Nephron (organoid): Measurements from ENCODE around the gene FAHD1.

ENCODE experiments used
- H3K27ac Mint-ChIP-seq, 3 experiments: 2 replicates each; pipeline ENCODE4 v1.8.0; 2020; ENCODE audit warnings: mixed read lengths in 3 of 3, mild to moderate bottlenecking in 2 of 3, moderate library complexity in 1 of 3
- H3K27me3 Mint-ChIP-seq: 2 replicates; pipeline ENCODE4 v1.8.0; 2021; ENCODE audit warnings: low read depth, mild to moderate bottlenecking, moderate library complexity, mixed read lengths
- H3K36me3 Mint-ChIP-seq: 2 replicates; pipeline ENCODE4 v1.8.0; 2020; ENCODE audit warnings: low read depth, mixed read lengths
- H3K4me1 Mint-ChIP-seq: 2 replicates; pipeline ENCODE4 v1.8.0; 2020; ENCODE audit warnings: mixed read lengths
- H3K4me3 Mint-ChIP-seq, 3 experiments: 2 replicates each; pipeline ENCODE4 v1.8.0; 2020; ENCODE audit warnings: mild to moderate bottlenecking in 3 of 3, mixed read lengths in 3 of 3, moderate library complexity in 2 of 3
- H3K9me3 Mint-ChIP-seq: 2 replicates; pipeline ENCODE4 v1.8.0; 2020; ENCODE audit warnings: mixed read lengths
- TF ChIP-seq, protein P1 (sequence below), 3 experiments: fragments of 200-600 bp; sonication (generic); IDR thresholded peaks; one replicate each; pipeline ENCODE4 v1.5.0; 2021; ENCODE audit warnings: antibody characterized with exemption in 3 of 3; ENCODE audit not compliant: unreplicated experiment in 3 of 3

FAHD1 gene

DNA sequence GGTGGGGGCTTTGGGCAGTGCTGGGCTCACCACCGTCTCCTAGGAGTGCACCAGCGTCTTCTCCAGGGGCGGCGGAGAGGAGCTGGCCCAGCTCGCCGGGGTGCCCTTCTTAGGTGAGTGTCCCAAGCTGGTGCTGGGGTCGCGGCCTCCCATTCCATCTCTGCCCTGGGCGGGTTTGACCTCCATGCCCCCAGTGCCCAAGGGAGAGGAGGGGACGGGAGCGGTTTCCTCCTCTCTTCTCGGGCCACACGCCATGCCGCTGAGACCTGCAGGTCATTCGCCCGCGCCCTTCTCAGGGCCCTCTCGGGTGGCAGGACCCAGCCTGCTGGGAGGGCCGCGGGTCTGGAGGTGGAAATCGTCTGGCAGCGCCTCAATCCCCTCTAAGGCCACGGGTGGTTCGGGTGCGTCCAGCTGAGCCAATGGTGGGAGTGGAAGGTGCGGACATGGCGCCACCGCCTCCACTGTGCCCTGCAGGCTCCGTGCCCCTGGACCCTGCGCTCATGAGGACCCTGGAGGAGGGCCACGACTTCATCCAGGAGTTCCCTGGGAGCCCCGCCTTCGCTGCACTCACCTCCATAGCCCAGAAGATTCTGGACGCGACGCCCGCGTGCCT, 38.8 kb upstream of the FAHD1 start:
- Mint-ChIP-seq H3K4me1 (peaks cover 3% of the 10 kb centered on the region), H3K27me3 (no peaks in the 10 kb centered on the region), H3K4me3 (no peak overlapping the region), H3K27ac (no peak overlapping the region), H3K36me3 (peaks cover 5% of the 10 kb centered on the region), H3K9me3 (no peaks in the 10 kb centered on the region)
- TF ChIP-seq, protein P1, sequence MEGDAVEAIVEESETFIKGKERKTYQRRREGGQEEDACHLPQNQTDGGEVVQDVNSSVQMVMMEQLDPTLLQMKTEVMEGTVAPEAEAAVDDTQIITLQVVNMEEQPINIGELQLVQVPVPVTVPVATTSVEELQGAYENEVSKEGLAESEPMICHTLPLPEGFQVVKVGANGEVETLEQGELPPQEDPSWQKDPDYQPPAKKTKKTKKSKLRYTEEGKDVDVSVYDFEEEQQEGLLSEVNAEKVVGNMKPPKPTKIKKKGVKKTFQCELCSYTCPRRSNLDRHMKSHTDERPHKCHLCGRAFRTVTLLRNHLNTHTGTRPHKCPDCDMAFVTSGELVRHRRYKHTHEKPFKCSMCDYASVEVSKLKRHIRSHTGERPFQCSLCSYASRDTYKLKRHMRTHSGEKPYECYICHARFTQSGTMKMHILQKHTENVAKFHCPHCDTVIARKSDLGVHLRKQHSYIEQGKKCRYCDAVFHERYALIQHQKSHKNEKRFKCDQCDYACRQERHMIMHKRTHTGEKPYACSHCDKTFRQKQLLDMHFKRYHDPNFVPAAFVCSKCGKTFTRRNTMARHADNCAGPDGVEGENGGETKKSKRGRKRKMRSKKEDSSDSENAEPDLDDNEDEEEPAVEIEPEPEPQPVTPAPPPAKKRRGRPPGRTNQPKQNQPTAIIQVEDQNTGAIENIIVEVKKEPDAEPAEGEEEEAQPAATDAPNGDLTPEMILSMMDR (IDR thresholded peaks at IDR 0.05; ENCODE audit: unreplicated experiment in 3 of 3) = no peak

DNA sequence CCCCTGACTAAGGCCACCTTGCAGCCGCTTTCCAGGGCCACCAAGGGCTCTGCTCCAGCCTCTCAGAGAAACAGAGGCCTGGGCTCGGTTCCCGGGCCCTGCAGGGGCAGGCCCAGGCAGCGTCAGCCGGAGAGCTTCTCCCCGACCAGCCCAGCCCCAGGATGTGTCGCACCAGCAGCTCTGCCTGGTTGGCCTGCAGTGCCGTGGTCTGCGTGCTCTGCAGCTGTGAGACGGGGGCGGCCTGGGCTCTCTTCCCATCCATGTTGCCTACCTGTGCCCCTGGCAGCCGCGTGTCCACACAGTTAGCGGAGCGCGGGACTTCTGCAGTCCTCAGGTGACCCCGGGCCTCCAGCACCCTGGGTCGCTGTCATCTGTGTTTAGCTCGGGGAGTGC, 38.3 kb upstream of the FAHD1 start:
- H3K27ac Mint-ChIP-seq = no peak overlapping the region
- H3K27me3 Mint-ChIP-seq = no peaks in the 10 kb centered on the region
- H3K4me3 Mint-ChIP-seq = peak overlapping the region in 2 of 3 experiments; percentile 41 to 57
- peaks cover 5% of the 10 kb centered on the region for H3K36me3 Mint-ChIP-seq
- TF ChIP-seq, protein P1 (IDR thresholded peaks at IDR 0.05; ENCODE audit: unreplicated experiment in 3 of 3) = no peak
- no peaks in the 10 kb centered on the region for H3K4me1 Mint-ChIP-seq
- H3K9me3 Mint-ChIP-seq = no peaks in the 10 kb centered on the region

DNA sequence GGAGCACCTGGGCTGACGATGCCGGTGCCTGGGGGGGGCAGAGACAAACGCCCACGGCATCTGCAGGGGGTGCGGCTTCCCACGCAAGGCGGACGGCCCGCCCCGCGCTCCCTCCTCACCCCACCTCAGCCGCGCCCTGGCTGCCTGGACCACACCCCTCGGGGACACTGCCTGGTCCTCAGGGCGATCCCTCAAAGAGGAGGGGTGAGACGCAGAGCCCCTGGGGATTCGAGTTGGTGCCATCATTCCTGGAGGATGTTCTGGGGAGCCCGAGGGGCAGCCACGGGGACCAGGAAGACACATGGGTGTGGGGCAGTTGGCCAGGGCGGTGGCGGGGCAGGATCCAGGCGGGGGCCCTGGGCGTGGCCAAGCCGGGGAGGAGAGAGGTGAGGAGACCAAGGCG, 37.4 kb upstream of the FAHD1 start:
- Mint-ChIP-seq H3K27me3 (no peaks in the 10 kb centered on the region), H3K4me3 (no peak overlapping the region), H3K27ac (no peak overlapping the region), H3K36me3 (peaks cover 5% of the 10 kb centered on the region), H3K9me3 (no peaks in the 10 kb centered on the region), H3K4me1 (no peaks in the 10 kb centered on the region)
- TF ChIP-seq, protein P1 (IDR thresholded peaks at IDR 0.05; ENCODE audit: unreplicated experiment in 3 of 3) = no peak

DNA sequence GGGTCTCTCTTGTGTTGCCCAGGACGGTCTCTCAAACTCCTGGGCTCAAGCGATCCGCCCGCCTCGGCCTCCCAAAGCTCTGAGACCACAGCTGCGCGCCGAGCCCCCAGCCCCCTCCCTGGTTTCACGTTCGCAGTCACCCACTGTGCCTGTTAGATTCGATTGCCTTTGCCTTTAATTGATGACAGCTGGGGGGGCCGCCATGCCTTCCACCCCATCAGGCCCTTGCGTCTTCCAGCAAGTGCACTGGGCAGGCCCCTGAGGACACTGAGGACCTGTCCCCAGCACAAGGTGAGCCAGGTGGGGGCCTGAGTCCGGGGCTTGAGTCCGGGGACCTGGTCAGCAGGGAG, 36.8 kb upstream of the FAHD1 start:
- Mint-ChIP-seq H3K4me1 (no peaks in the 10 kb centered on the region), H3K36me3 (peaks cover 5% of the 10 kb centered on the region), H3K9me3 (no peaks in the 10 kb centered on the region), H3K4me3 (no peak overlapping the region), H3K27ac (no peak overlapping the region), H3K27me3 (no peaks in the 10 kb centered on the region)
- TF ChIP-seq, protein P1 (IDR thresholded peaks at IDR 0.05; ENCODE audit: unreplicated experiment in 3 of 3) = no peak

DNA sequence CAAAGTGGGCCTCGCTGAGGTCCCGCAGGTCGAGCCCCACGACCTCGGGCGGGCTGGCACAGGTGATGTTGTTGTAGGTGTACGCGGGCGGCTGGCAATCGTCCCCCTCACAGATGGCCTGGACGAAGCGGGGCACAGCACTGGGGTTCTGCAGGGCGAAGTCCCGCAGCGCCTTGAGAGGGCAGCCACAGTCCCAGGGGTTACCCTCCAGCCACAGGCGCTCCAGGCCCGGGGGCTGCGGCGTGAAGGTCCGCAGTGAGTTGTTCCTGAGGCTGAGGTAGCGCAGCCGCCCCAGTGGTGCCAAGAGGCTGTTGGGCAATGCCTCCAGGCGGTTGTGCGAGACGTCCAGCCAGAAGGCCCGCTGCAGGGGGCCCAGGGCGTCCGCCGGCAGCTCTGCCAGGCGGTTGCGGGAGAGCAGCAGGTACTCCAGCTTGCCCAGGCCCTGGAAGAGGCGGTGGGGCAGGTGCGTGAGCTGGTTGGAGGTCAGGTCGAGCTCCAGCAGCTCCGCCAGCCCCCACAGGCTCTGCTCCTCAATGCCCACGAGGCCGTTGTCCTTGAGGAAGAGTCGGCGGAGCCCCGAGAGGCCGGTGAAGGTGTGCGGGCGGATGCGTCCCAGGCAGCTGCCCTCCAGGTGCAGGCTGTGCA, 36.3 kb upstream of the FAHD1 start:
- H3K4me3 Mint-ChIP-seq = no peak overlapping the region
- TF ChIP-seq, protein P1 (IDR thresholded peaks at IDR 0.05; ENCODE audit: unreplicated experiment in 3 of 3) = no peak
- H3K36me3 Mint-ChIP-seq = peaks cover 5% of the 10 kb centered on the region
- H3K4me1 Mint-ChIP-seq = no peaks in the 10 kb centered on the region
- H3K27me3 Mint-ChIP-seq = no peaks in the 10 kb centered on the region
- H3K27ac Mint-ChIP-seq = no peak overlapping the region
- H3K9me3 Mint-ChIP-seq = no peaks in the 10 kb centered on the region
